Activated CD8-positive, alpha-beta memory T cell treated with anti-CD3 and anti-CD28 coated beads, Interleukin-2, amount 50 U/mL, for 48 hours (primary cell): ENCODE measurements around the gene NPIPA7.
A peak's percentile ranks its signal among the peaks of the same experiment; 100 is the strongest.
"Not testable (repeated sequence)": the region's sequence is repeated elsewhere in the genome, so short reads cannot be mapped to it uniquely, and the experiment has no call there.

Experiments
- DNase-seq: peaks from one replicate; pipeline ENCODE4 v3.0.0-alpha.2; 2020

Gene NPIPA7

GRCh38 chr16:16378840-16379239 lies at the start of gene NPIPA7:
NPIPA7 (plus strand) TSS chr16:16379140; CDS start chr16:16379245, 105 bp downstream.
- DNase-seq = not testable (repeated sequence)

GRCh38 chr16:16331466-16331865 lies 47.5 kb upstream of the NPIPA7 start:
- DNase-seq = peak; percentile 46

DNA sequence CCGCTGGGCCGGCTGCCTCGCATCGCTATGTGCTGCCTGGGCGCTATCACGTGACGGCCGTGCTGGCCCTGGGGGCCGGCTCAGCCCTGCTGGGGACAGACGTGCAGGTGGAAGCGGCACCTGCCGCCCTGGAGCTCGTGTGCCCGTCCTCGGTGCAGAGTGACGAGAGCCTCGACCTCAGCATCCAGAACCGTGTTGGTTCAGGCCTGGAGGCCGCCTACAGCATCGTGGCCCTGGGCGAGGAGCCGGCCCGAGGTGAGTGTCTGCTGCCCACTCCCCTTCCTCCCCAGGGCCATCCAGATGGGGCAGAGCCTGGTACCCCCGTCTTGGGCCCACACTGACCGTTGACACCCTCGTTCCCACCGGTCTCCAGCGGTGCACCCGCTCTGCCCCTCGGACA lies 21.4 kb upstream of the NPIPA7 start:
- not testable (repeated sequence) for DNase-seq

- DNase-seq = not testable (repeated sequence)
Observed at GRCh38 chr16:16358539-16359240, 20.2 kb upstream of the NPIPA7 start.

GRCh38 chr16:16363595-16363994 lies 15.3 kb upstream of the NPIPA7 start:
- DNase-seq = peak; percentile 33

DNA sequence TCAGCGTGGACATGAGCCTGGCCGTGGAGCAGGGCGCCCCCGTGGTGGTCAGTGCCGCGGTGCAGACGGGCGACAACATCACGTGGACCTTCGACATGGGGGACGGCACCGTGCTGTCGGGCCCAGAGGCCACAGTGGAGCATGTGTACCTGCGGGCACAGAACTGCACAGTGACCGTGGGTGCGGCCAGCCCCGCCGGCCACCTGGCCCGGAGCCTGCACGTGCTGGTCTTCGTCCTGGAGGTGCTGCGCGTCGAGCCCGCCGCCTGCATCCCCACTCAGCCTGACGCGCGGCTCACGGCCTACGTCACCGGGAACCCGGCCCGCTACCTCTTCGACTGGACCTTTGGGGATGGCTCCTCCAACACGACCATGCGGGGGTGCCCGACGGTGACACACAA lies 14.8 kb upstream of the NPIPA7 start:
- DNase-seq = not testable (repeated sequence)

- DNase-seq = peak; percentile 29
Observed at GRCh38 chr16:16364701-16365100, 14.2 kb upstream of the NPIPA7 start.

DNA sequence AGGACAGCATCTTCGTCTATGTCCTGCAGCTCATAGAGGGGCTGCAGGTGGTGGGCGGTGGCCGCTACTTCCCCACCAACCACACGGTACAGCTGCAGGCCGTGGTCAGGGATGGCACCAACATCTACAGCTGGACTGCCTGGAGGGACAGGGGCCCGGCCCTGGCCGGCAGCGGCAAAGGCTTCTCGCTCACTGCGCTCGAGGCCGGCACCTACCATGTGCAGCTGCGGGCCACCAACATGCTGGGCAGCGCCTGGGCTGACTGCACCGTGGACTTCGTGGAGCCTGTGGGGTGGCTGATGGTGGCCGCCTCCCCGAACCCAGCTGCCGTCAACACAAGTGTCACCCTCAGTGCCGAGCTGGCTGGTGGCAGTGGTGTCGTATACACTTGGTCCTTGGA lies 13.6 kb upstream of the NPIPA7 start:
- peak; percentile 33 for DNase-seq

GRCh38 chr16:16365851-16366250 lies 13.1 kb upstream of the NPIPA7 start:
- peak; percentile 22 for DNase-seq

GRCh38 chr16:16366552-16367284 lies 12.2 kb upstream of the NPIPA7 start:
- peak; percentile 46 for DNase-seq

GRCh38 chr16:16367285-16367628 lies 11.7 kb upstream of the NPIPA7 start:
- DNase-seq = not testable (repeated sequence)

- peak; percentile 47 for DNase-seq
Observed at GRCh38 chr16:16369081-16369856, 9.7 kb upstream of the NPIPA7 start.

DNA sequence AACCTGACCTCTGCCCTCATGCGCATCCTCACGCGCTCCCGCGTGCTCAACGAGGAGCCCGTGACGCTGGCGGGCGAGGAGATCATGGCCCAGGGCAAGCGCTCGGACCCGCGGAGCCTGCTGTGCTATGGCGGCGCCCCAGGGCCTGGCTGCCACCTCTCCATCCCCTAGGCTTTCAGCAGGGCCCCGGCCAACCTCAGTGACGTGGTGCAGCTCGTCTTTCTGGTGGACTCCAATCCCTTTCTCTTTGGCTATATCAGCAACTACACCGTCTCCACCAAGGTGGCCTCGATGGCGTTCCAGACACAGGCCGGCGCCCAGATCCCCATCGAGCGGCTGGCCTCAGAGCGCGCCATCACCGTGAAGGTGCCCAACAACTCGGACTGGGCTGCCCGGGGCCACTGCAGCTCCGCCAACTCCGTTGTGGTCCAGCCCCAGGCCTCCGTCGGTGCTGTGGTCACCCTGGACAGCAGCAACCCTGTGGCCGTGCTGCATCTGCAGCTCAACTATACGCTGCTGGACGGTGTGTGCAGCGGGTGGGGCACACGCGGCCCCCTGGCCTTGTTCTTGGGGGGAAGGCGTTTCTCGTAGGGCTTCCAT lies 7.7 kb upstream of the NPIPA7 start:
- peak; percentile 42 for DNase-seq

- peak; percentile 25 for DNase-seq
Observed at GRCh38 chr16:16374192-16374591, 4.7 kb upstream of the NPIPA7 start.

- DNase-seq = not testable (repeated sequence)
Observed at GRCh38 chr16:16399685-16400084, 20.7 kb downstream of the NPIPA7 start.

DNA sequence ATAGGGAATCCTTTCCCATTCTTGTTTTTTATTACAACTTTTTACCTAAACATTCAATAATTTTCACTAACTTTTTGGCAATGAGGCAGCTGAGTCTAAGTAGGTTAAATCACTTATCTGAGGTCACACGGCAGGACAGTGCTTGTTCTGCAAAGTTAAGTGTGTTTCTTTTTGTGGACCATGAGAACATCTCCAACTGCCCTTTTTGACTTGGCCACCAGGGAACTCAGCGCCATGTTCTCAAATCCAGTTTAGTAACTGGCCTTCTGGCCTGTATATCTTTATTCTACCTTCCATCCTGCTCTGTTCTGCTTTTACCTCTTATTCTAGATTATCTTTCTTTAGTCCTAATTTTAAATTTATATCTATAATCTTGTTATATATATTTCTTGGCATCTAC lies 23.4 kb downstream of the NPIPA7 start:
- DNase-seq = not testable (repeated sequence)

DNA sequence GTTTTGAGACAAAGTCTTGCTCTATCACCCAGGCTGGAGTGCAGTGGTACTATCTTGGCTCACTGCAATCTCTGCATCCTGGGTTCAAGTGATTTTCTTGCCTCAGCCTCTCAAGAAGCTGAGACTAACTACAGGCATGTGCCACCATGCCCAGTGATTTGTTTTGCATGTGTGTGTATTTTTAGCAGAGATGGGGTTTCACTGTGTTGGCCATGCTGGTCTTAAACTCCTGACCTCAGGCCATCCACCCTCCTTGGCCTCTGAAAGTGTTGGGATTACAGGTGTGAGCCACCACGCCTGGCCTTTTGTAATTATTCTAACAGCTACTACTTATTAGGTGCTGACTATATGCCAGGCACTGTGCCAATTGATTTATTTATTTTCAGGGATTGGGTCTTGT lies 25.3 kb downstream of the NPIPA7 start:
- not testable (repeated sequence) for DNase-seq

- DNase-seq = not testable (repeated sequence)
Observed at GRCh38 chr16:16405421-16405820, 26.5 kb downstream of the NPIPA7 start.

- not testable (repeated sequence) for DNase-seq
Observed at GRCh38 chr16:16408430-16408829, 29.5 kb downstream of the NPIPA7 start.

DNA sequence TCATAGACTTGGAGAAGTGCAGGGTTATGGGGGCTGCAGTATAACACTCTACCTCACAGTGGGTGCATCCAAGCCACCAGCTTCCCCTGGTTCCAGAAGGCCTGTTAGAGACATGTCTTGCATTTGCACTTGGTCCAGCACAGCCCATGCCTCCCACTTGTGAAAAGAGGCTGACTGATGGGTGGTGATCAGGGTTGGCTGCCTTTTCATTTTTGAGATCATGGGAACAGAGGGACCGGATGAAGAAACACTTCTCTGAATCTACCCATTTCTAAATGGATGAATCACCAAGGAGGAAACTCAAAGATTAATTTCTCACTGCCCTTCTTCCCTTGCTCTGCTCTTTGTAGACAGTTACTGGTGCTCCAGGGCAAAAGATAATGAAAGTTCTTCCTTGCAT lies 34.8 kb downstream of the NPIPA7 start:
- DNase-seq = not testable (repeated sequence)

DNA sequence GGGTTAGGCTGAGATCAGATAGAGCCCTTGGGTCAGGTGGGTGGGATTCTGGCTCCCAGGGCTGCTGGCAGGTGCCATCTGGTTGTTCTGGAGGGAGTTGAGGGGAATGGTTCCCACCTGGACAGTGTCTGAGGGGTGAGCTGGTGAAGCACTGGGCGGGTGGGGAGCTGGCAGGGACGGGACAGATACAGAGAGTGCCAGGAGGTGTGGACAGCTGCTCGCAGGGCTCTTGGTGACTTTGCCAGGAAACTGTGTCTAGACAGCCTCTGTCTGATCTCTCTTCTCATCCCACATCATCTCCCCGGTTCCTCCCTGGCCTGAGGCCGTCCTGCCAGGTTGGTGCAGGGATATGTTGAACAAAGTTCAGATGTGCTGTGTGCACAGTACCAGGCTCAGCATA lies 38.1 kb downstream of the NPIPA7 start:
- DNase-seq = not testable (repeated sequence)

GRCh38 chr16:16417914-16418544 lies 39.1 kb downstream of the NPIPA7 start:
- not testable (repeated sequence) for DNase-seq

GRCh38 chr16:16420515-16420914 lies 41.6 kb downstream of the NPIPA7 start:
- not testable (repeated sequence) for DNase-seq
